GM19452 (cell line): Measurements from ENCODE around the gene KIAA1217.

Experiments used
- ATAC-seq: cut with Tn5 transposase; IDR thresholded peaks from one replicate; pipeline ENCODE4 v1.9.1; 2021; ENCODE audit not compliant: unreplicated experiment

Gene KIAA1217

DNA sequence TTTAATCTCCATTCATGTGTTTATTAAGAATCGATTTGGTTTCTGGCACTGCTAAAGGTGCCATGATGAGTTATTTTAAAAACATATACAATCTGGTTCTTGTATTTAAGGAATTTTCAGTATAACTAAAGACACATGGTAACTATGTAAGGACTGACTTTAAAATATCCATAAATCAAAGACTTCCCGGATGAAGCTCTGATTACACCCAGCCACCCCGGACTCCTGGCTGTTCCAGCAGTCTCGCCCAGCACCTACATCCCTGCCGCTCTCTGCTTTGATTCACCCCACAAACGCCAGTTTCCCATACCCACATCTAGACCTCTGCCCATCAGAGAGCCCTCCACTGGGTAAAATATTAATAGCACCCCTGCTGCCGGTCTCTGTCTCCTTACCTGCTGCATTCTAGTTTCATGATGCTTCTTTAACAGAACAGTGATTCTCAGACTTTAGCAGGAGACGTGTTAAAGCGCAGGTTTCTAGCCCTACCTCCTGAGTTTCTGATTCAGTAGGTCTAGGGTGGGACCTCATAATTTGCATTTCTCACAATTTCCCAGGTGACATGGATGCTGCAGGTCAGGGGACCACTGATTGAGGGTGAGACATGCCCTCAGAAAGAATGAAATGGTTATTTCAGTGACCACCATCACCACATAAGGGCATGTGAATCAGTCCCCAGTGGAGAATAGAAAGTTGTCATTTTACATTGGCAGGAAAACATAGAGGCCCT lies 185.7 kb downstream of the KIAA1217 start:
- ATAC-seq = no peak

DNA sequence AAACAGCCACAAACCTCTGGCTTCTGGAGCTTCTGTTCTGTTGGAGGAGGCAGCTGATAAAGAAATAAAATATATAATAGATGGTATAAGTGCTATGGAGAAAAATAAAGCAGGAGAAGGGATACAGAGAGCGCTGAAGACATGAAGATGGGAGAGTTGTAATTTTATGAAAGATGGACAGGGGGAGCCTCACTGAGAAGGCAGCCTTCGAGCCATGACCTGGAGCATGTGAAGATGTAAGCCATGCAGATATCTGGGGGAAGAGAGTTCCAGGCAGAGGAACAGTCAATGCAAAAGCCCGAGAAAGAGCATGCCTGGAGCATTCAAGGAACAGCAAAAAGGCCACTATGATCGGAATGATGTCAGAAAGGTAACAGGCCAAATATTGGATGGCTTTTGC lies 187.5 kb downstream of the KIAA1217 start:
- ATAC-seq = no peak

DNA sequence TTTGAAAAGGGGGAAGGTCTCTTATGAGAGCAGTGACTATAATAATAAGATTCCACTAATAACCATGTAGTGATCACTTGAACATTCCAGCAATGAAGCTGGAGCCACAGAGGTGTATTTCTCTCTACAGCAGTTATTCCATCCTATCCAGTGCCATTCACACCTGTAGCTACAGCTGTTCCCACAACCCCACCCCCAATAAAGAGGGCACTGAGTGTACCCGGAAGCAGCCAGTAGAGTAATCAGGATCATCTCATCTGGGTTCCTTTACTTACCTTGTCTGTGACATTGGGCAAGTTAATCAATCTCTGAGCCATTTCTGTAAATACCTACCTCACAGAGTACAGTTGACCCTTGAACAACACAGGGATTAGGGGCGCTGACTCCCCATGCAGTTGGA lies 188.7 kb downstream of the KIAA1217 start:
- no peak for ATAC-seq

DNA sequence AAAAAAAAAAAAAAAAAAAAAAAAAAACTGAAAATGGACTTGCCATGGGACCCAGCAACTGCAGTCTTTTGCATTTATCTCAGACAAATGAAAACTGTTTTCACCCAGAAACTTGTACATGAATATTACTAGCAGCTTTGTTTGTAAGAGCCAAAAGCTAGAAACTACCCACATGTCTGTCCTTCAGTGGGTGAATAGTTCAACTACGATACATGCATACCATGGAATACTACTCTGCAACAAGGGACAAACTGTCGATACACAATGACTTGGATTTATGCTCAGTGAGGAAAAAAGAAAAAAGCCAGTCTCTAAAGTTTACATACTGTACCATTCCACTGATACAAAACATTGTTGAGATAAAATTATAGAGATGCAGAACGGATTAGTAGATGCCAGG lies 195.6 kb downstream of the KIAA1217 start:
- no peak for ATAC-seq

DNA sequence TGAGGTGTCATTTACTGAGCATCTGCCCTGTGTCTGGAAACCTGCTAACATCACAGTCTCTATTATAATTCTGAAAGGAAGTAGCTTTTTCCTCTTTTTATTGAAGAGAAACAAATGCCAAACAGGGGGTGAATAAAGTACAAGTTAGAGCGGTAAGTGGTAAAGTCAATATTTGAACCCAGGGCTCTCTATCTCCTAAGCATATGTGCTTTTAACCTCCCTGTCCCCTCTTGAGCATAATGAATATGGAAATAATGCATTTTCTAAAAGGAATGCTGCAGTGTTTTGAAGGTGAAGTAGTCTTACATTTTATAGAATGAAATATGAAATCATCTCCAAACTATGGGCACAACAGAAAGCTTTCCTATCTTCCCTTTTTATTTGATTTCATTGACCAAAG lies 196.7 kb downstream of the KIAA1217 start:
- ATAC-seq = no peak

DNA sequence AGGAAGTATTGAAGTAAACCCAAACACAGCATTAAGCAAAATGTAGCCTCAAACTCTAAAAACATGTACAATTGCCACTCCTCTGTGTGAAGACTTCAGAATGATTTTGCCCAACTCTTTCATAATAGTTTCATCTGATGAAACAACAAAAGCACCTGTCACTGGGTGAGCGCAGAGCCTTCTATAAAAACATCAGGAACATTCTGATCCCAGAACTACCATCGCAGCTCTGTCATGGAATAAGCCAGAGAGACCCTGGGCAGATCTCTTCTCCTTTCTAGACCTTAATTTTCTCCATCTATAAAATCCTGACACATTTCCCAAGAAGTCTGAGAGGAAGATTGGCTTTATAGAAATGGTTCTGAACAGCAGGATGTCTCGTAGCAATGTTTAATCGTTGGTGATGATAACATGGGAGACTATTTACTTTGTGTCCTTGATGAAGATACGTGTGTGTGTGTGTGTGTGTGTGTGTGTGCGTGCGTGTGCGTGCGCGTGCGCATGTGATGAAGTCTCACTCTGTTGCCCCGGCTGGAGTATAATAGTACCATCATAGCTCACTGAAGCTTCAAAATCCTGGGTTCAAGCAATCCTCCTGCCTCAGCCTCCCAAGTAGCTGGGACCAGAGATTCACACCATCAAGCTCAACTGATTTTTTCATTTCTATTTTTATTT lies 198.0 kb downstream of the KIAA1217 start:
- no peak for ATAC-seq

DNA sequence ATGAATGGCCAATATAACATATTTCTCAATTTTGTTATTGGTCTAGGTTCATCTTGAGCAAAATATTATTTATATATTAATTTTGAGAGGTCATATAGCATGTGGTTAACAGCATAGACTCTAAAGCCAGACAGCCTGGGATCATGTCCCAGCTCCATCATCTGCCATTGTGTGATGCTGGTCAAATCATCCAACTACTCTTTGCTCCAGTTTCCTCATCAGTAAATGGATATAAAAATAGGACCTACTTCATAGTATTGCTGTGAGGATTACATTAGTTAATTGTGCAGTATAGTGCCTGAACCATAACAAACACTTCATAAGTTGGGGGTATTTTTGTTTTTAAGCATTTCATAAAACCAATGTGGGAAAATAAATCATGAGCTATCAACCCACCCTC lies 199.0 kb downstream of the KIAA1217 start:
- no peak for ATAC-seq

DNA sequence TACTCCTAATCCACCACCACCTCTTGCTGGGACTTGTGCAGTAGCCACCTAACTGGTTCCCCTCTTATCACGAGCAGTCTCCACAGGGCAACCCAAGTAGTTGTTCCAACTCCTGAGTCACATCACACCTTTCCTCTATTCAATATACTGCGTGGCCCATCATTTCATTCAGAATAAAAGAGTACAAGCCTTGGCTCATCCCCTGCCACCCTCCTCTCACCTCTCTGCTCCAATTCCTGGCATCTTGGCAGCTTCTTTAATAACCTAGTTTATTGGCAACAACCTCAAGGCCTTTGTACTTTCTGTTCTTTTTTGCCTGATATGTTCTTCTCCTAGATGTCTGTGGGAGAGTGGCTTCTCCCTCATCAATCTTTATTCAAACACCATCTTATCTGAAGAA lies 199.4 kb downstream of the KIAA1217 start:
- no peak for ATAC-seq

DNA sequence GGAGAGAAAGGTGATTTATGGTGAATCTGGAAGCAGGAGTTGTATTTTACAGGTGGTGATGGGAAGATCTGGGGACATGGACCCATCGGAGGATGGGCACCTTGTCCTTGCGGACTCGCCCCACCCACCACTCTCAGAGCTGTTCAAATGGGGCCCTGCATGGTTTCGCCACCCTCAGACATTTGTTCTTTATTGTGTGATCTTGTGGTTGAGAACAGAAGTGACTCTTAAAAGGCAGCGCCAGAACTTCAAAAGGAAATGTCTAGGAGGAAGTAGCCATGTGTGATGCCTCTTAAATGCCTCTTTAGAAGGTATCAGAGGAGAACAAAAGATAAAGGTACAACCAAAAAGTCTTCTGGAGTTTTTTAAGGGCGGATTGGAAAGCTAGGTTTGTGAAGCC lies 205.7 kb downstream of the KIAA1217 start:
- no peak for ATAC-seq

DNA sequence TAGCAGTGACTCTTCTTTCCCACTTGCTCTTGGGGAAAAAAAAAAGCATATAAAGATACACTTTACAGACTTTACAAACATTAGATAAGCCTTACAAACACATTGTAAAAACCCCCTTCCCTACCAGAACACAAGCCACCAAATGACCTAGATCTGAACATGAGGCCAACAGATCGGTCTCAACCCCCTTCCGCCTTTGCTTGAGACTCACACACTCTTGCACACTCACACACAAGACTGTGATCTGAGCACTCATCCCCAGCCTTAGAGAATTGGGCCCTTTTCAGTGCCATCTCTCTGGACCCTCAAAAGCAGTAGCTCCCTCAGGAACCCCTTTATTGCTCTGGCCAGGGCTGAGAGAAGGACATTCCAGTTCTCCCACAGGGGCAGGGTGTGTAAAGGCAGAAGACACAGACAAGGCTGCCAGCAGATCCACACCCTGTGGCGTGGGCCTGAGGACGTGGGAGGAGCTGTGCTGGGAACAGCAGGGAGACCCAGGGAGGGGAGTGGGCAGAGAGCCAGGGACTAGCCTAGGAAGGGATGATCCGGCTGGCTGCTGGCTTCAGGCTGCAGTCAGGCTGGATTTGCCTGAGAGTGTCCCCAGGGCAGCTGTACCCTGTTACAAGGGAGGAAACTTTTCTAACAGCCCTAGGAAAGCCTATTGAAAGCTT lies 206.7 kb downstream of the KIAA1217 start:
- no peak for ATAC-seq

DNA sequence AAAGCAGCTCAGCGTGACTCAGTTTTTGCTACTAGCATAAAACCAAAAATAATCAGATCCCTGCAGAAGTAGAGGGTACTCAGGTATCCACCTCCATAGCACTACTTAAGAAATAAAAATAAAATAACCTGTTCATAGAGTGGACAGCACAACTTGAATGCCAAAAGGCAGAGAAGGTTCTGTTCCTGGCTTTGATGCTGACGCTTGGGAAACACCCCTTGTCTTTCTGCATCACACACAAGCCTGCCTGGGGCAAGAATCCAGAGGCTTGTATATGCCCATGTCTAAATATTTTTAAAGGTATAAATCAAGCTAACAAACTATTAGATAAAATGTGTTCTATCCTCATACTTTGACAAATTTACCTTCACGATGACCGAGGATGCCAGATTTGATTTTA lies 207.3 kb downstream of the KIAA1217 start:
- no peak for ATAC-seq

DNA sequence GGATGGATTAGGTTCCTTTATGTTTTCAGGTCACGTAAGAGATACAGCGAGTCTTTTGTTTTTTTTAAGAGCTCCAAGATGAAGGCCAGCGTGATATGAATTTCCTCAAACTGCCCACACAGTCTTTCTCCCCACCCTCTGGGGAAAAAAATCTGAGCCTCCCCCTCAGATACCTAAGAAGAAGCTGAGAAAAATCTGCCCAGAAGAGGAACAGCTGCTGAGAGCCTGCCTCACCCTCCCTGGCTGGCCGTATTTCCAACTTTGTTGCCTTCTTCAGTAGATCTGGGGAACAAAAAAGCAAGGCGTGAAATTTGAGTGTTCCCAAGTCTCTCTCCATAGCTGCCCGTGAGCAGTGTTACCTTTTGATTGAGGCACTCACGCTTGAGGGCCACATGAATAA lies 208.1 kb downstream of the KIAA1217 start:
- no peak for ATAC-seq

DNA sequence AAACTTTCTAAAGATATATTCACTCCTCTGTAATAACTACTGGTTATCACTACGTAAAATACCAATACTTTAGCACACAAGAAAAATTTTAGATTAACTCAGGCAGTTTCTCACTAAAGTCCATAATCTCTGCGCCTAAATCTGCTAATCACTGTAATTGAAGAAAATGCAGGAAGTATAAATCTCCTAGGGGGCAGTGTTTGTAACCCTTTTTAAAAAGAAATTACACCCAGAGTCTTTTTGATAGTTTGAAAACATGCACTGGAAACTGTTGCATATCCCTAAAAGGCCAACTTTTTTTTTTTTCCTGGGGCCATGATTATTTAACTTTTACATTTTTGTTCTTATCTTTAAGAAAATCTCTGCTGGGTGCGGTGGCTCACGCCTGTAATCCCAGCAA lies 209.6 kb downstream of the KIAA1217 start:
- no peak for ATAC-seq

DNA sequence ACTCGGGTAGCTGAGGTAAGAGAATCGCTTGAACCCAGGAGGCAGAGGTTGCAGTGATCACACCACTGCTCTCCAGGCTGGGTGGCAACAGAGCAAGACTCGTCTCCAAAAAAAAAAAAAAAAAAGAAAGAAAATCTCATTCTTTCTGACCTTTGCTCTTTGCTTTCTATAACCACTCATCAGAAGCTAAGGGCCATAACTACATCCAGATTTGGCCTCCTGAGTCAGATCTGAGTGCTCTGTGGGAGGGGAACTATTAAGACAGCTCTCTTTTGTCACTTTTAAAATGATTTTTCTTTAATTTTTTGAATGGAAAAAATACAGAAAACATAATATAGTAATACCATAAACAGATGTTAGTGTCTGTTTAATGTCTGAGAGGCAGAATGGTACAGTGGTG lies 210.1 kb downstream of the KIAA1217 start:
- no peak for ATAC-seq

DNA sequence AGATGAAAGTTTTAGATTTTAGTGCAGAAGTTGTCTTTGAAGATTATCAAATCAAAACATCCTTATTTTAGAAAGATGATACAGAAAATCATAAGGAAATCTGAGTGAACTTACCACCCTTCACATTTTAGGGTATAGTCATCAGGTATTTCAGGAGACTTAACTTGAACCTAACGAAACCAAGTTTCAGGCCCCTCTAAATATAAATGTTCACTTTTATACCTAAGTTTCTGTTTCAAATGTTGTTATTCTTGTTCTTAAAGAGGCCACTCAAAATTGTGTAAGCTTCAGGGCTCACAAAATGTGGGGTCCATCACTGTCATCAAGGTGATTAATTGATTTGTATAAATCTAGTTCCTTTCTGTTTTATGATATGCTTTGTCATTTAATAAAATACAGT lies 216.2 kb downstream of the KIAA1217 start:
- no peak for ATAC-seq

DNA sequence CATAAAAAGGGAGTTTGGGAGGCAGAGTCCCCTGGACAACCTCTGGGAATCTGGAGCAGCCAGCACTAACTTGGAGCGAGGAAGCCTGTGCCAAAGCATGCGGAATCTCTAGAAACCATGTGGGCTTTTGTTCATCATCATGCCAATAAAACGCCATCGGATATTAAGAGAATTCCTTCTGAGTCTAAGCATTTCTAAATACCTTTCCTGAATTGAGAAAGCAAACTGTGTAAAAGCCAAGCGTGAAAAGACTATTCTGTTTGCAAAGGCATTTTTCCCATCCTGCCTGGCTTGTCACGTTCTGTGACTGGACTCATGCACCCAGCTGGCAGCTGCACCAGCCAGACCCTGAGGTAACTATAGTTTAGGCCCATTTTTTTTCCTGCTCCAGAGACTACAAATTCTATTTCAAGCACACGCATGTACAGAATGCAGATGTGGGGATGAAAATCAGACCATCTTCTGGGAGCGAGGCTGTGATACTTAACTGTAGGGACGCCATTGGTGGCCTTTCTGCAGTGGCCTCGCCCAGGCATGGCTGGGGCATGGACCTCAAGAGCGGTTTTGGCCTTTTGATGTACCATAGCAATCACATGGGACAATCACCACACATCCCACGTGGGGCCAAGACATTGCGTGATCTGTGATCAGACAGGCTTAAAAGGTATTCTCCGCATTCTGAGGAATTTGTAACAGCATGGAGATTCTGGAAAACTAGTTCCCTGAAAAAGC lies 218.9 kb downstream of the KIAA1217 start:
- ATAC-seq = no peak

DNA sequence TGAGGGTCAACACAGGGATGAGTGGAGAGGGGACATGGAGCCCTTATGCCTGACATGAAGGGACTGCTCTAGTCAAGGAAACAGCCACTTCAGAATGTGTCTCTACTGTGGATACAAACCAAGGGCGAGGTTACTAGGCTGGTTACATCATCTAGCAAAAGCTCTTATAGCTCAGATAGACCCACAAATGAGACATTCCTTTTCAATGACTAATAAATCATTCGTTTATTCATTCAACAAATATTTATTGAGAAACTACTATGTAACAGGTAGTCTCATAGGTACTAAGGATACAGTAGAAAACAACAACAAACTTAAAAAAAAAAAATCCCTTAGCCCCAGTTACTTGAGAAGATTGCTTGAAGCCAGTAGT lies 219.5 kb downstream of the KIAA1217 start:
- no peak for ATAC-seq

DNA sequence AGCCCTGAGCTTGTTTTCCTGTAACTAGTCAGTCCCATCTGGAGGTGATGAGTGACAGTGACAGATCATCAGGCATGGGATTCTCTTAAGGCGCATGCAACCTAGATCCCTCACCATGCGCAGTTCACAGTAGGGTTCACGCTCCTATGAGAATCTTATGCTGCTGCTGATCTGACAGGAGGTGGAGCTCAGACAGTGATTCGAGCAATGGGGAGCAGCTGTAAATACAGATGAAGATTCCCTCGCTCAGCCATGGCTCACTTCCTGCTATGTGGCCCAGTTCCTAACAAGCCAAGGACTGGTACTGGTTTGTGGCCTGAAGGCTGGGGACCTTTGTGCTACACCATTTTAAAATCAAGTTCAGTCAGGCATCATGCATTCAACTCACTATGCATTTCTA lies 221.7 kb downstream of the KIAA1217 start:
- no peak for ATAC-seq

DNA sequence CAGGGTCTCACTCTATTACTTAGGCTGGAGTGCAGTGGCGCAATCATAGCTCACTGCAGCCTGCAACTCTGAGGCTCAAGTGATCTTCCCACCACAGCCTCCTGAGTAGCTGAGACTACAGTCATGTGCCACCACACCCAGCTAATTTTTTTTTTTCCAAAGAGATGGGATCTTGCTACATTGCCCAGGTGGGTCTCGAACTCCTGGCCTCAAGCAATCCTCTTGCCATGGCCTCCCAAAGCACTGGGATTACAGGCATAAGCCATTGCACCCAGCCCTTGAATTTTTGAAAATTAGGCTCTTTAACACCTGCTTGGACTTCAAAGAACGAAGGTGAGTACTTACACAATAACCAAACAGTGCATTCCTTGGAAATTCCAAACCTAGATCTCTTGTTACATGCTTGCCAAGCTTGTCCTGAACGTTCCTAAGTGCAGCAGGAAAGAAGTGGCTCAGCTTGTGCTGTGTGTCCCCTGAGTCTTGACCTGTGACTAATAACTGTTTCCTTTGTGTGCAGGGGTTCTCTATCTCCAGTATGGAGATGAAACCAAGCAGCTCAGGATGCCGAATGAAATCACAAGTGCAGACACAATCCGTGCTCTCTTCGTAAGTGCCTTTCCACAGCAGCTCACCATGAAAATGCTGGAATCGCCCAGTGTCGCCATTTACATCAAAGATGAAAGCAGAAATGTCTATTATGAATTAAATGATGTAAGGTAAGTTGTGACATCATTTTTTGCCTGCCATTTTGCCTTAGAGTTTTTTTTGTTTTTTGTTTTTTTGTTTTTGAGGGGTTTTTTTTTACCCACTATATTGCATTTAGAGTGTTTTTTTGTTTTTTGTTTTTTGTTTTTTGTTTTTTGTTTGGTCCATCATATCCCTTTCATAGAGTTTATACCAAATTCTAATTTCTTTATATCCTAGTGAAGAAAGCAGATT lies 223.8 kb downstream of the KIAA1217 start:
- ATAC-seq = no peak

DNA sequence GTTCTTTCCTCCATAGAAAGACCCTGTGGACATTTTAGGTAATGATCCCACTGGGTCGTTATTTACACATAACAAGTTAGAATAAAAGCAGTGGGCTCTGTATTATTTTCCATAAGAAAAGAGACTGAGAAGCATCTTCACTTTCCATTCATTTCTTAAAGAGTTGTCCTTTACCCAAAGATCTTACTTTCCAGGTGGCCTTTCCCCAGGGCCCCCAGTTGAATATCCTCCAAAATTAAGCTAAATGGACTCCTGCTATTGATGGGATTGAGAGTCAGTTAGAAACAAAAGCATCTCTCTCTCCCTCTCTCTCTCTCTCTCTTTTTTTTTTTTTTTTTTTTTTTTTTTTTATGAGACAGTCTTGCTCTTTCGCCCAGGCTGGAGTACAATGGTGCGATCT lies 224.8 kb downstream of the KIAA1217 start:
- ATAC-seq = no peak

DNA sequence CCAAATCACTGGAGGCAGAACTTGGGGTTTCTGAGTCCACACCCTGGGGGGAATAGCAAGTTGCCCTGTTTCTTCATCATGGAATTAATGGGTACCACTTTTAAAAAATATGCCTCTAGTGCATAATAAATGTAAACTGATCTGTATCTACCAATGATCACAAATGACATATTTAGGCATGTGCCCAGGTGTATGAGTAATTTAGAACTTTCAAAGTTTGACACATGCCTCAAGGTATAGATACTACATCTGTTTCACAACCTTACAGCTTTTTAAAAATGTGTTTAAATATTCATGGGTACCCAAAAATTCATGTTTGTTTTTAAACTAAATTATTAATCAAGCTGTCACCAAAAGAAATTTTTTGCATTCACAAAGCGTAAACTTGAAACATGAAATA lies 226.0 kb downstream of the KIAA1217 start:
- no peak for ATAC-seq
